GM21737 (cell line): Measurements from ENCODE around the gene QTRT2.
A peak's percentile ranks its signal among the peaks of the same experiment; 100 is the strongest.

Source experiments
- ATAC-seq: cut with Tn5 transposase; IDR thresholded peaks from one replicate; pipeline ENCODE4 v1.9.1; 2021; ENCODE audit warnings: mild to moderate bottlenecking, moderate library complexity; ENCODE audit not compliant: unreplicated experiment

QTRT2 gene

DNA sequence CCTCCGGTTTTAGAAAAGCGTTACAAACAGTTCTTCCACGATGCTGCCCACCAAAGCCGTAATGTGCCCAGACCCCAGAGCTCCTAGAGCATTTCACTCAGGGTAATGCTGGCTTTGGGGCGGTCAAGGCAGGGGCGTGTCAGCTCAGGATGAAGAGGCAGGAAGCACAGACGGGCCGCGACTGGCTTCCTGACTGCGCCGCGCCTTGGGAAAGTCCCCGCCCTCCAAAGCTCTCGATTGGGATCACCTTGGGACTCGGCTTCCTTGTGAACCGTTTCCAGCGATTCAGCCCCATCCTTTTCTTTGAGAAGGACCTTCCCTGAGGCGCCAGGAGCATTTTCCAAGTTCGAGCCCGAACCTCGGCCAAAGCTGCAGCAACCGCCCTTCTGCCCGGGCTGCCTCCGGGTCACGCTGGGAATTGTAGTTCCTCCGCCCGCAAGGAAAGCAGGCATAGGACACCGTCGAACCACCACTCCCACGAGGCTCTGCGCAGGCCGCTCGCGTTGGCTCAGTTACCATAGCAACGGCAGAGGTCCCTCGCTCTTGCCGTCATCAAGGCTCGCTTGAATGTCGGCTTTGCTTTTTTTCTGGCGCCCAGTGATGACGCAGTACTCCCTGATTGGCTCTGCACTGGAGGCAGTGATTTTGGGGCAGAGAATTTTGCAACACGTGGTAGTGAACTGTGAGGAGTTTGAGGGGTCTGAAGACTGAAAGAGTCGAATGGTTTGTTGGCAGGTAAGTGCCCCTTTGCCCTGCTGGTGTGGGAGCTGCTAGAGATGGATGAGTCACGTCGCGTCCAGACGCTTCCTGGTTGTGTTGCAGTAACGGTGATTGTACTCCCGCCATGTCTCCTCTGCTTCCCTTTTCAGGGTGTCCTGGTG, at the start of gene QTRT2, which contains the start of gene CCDC191:
Gene QTRT2 (plus strand): TSS at position 608 of the 881 bp plus-strand sequence. CDS start 8,521 bp downstream, outside the sequence.
Gene CCDC191 (minus strand): TSS at position 397 of the 881 bp plus-strand sequence. CDS start 60 bp downstream, at position 337.
- peak; percentile 97 for ATAC-seq

DNA sequence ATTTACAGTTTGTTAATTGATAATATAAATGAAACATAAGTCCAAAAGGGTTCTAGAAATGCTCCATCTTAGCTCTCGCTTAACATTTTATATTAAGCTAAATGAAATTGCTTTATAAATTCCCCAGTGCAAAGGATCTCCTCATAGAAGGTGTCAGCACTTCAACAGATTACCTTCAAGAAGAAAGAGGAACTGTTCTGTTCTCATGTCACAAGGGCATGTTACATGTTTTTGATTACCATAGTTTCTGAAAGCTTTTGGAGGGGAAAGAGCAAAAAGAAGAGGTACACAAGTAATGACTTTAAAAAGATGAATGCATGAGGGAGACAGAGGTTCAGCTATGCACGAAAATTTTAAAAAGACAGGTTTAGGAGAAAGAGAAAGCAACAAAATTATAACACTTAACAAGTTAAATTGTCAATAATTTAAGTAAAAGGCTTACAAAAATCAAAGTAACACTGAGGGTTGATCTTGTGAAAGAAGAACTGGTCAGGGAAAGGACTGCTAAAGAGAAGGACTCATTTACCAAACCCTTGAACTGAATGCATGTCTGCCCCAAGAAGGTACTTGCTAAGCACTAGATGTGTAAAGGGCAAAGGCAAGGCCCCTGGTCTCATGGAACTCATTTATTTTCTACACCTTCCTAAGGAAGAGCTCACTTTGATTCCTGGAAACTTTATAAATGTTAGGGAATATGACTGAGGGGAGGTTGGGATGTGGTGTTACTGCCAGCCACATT, 45.3 kb upstream of the QTRT2 start:
- no peak for ATAC-seq

DNA sequence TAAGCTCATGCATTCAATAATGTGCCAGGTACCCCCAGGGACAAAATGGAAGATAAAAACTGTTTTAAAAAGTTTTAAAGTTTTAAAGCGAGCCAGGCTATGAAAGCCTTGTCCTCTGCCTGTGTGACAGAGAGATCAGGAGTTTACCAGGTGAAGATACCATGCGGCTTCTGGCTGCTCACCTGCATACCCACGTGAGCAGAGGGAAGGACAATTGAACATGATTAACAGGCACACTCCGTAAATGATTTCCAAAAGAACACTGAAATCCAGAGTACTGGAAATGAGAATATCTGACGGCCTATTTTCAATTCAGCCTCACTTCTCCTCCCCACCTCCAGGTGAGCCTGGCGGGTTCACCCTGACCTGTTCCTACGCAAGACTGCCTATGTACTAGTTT, 42.3 kb upstream of the QTRT2 start:
- no peak for ATAC-seq

DNA sequence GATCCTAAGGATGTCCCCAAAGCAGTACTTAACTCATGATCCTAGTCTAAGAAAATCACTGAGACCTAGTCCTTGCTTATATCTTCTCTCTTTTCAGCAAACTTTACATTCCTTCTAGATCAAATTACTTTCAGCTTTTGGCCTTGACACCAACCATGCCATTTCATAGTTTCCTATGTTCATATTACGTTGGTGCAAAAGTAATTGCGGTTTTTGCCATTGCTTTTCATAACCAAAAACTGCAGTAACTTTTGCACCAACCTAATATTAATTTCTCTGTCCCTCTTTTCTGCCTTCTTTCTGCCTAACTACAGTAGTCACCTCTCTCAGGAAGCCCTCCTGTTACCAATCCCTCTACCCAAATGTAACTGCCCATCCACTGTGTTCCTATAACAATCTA, 37.1 kb upstream of the QTRT2 start:
- ATAC-seq = no peak

DNA sequence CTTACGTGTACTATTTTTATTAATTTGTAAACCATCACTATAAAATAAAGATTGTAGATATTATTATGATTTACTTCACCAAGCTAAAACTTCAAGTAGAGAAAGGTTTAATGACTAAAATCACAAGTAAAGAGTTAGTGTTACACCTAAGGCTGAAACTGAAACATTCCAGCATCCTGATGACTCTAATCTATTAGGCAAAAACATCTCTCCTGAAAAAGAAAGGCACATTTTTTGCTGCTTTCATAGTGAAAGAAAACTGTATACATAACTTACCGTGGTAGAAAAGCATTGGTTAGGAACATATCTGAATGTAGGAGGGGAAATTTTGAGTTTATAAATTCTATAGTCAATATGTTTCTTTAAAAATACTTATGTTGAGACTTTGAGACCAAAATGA, 35.6 kb upstream of the QTRT2 start:
- ATAC-seq = no peak

DNA sequence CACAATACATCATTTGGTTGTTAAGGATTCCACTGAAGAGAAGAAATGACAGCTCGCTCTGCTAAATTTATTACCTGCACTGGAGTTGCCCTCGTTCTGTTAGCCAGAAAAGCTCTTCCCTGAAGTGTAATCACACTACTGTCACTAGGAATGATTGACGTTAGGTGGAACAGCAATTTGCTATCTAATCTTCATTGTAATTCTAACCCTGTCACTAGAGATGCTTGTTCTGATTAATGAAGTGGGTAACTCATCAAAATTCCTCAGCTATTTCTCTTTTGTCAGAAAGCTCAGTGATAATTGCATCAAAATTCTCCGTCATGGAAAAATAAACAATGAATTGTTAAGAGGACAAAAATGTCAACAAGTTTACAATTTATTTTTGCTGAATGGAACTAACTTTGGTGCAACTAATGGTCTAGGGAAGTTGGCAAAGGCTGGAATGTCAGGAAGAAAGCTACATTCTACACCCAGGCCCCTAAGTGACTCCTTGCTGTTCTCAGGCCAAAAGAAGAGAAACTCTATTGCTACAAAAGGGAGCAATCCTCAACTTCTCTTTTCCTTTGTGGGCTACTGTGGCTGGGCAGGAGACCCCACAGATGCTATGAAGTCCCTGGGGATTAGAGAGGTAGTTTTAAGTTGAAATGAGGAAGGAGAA, 34.3 kb upstream of the QTRT2 start:
- ATAC-seq = no peak

DNA sequence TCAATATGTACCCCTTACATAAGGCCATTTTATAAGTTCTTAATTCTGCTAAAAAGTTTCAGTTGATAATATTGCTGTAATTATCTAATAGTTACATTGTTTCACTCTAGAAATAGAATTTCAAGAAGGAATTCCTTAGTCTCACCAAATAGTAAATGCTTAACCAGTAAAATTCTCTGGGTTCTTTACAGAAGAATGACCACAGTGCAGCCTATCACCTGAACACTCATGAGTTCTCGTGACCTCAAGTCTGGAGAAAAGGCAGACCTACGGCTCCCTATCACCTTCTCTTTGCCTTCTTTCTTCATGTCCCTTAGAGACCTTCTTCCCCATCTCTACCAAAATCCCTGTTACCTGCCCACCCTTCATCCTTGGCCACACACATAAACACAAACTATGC, 31.1 kb upstream of the QTRT2 start:
- no peak for ATAC-seq

DNA sequence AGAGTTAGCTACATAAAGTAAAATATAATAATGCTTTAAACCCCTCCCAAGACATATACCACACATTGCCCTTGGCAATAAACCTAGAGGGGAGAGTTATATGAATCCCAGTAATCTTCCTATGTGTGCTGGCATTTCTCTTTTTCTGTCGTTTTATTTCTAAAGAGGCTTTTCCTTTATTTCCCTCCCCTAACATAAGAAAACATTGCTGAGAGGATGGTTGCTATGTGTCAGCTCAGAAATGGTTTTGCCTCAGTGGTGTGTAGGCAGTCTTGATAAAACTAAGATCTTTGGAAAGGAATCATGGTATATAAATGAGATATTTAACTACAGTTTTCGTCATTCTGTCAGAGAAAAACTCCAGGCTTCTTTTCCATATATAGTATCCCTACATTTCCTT, 30.2 kb upstream of the QTRT2 start:
- no peak for ATAC-seq

DNA sequence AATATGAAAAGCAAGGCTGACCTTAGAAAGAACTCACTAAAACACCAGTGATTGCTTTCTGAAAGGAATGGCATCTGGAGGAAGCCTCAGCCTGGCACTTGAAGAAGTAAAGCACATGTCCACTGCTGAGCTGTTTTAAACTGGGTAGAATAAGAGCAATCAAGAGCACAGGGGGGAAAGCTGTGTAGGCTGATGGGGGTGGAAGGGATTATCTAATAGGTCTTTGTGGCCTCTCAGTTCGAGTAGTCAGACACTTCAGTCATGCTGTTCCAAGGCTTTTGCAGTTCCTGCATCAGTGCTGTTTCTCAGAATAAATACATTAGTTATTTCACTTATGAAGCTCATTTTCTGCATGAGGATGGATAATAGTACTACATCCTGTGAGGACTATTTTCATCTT, 22.8 kb upstream of the QTRT2 start:
- ATAC-seq = no peak

DNA sequence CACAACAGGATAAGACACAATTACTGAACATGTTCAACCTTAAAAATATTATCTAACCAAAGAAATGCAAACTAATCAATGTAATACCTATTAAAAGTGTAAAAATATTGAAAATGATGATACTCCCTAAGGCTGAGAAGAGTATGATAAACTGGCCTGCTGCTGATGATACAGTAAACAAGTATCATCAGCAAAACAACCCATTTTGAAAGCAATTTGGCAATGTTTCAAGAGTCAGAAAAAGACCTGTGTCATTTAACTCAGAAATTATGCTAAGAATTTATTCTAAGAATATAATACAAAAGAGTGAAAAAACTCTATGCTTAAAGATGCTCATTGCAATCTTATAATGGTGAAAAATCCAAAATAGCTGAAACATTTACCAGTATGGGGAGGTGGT, 22.3 kb upstream of the QTRT2 start:
- no peak for ATAC-seq

DNA sequence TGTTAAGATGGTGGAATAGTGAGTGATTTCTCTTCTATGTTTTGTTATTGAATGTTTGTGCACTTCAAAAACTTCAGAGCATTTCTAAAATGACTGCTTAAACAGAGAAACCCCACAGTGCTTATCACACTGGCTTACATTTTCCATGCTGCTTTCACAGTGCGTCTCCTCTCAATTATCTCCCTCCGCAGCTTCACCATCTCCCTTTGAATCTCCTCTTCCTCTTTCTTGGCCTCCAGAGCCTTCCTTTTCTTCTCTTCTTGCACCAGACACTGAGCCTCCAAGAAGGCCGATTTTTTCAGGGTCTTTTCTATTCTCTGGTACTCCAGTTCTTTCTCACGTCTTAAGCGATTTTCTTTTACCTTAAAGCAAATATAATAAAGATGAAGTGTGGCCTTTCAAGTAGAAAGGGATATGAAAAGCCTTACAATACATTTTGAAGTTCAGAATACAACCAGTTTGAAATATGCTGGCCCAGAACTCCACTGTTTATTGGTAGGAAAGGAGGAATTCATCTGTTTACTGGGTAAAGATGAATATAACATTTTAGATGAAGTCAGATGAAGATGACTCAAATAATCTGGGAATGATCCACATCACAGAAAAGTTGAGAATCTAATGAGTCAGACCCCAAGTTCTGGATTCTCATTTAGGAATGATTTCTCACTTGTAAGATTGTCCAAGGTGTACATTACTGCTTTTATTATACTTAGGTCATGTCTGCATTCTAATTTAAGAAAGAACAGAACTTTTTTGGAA, 21.6 kb upstream of the QTRT2 start:
- no peak for ATAC-seq

DNA sequence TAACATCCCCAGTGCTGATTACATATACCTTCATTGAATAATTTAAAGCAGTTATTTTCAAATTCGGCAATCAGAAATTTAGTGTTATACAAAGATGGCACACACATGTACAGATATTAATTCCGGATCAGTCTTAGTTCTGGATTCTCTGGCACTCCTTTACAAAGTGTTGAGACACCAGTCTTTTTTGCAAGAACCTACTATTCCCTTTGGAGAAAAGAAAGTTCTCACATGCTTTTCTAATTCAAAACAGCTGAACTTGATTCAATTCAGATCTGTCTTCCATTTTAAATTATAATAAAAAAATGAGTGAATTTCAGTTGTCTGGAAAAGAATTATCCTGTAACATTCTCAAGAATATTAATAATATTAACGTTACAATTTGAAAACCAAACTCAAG, 20.6 kb upstream of the QTRT2 start:
- ATAC-seq = no peak

DNA sequence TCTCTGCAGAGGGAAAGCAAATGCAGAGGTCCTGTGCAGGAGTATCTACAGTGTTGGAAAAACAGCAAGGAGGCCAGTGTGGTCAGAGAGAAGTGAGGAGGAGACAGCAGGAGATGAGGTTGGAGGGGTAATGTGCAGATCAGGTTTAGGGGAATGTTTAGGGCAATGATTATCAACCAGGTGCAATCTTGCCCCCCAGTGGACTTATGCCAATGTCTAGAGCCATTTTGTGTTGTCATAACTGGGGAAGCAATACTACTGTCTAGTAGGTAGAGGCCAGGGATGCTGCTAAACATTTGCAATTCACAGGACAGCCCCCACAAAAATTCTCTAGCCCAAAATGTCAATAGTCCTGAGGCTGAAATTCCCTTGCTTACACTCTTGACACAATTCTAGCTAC, 13.3 kb upstream of the QTRT2 start:
- no peak for ATAC-seq

DNA sequence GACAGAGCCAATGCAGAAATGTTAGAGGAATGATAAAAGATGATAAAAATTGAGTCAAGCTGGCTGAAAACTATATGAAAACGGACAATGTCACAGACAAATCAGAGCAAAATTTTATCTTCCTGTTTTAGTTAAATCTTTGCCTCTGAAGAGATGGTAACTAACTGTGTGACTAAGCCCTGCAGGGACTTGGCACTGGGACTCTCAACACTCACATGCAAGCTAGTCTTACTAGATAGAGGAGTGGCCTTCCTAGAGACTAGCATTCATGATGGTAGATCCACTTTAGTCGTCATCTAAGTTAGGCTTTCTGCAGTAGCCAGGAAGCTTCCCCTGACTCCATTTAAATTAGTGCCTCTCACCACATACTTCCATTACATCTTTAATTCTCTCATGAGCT, 4.3 kb upstream of the QTRT2 start:
- no peak for ATAC-seq

DNA sequence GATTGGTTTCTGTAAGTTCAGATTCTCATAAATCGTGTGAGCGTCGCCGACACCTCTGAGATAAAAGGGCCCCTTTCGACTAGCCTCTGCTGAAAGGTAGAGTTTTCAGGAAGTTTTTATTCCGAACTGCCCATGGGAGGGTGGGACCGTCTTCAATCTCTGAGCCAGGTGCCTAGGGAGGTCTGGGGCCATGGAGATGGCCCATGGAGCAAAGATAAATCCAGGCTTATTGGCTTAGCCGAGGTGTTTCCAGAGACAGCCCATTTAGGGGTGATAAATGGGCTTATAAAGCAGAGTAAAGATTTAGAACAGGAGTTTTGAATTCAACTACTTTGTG, 442 bp downstream of the QTRT2 start:
- ATAC-seq = peak; percentile 9

DNA sequence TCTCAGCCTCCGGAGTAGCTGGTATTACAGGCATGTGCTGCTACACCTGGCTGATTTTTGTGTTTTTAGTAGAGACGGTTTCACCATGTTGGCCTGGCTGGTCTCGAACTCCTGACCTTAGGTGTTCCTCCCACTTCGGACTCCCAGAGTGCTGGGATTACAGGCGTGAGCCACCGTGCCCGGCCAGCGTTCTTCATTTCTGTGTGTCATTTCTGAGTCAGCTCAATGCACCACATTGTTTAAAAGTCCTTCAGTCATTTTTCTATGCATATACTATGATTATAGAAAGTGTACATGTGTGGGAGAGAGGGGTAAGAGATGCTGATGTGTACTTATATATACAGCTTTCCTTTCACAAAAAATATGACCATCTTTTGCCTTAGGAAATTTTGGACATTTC, 2.1 kb downstream of the QTRT2 start:
- no peak for ATAC-seq

DNA sequence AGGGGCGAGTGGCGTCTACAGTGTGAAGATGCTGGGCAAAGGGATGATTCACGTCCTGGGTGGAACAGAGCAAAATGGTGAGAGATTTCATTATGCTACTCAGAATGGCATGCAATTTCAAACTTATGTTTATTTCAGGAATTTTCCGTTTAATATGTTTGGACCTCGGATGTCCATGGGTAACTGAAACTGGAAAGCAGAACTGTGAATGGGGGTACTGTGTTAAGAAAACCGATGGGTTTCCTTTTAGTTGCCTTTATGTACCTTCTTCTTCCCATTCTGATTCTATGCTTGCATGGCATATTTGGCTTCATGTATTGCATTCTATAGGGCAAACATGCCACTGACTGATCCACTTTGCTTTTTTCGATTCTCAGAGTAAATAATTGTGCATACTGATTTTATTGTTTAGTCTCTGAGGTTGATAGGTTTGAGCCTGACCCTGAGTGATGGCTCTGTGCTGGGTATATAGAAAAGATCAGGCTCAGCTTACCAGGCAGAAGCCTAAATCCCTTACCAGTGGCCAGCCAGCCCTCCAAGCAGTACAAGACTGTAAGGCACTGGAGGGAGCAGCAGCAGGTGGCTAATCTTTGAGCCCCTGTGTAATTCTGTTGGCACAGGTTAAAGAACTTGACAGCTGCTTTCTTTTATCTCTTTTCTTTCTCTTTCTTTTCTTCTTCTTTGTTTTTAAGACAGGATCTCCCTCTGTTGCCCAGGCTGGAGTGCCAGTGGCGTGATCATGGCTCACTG, 4.5 kb downstream of the QTRT2 start:
- ATAC-seq = no peak

DNA sequence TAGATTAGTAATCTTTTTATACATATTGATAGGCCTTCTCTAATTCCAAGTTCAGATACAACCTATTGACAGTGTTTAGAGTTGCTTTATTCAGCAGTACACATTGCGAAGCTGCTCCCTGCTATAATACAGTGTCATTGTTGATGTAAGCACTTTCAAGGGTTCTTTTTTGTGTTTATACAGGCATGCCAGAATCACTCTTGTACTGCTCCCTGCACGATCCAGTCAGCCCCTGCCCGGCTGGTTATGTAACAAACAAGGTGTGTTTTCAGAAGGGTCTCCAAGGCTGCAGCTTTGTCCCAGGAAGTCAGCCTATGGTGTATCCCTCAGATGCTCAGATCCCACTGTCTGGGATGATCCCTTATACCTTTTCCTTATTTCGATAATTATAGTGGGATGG, 11.3 kb downstream of the QTRT2 start:
- no peak for ATAC-seq

DNA sequence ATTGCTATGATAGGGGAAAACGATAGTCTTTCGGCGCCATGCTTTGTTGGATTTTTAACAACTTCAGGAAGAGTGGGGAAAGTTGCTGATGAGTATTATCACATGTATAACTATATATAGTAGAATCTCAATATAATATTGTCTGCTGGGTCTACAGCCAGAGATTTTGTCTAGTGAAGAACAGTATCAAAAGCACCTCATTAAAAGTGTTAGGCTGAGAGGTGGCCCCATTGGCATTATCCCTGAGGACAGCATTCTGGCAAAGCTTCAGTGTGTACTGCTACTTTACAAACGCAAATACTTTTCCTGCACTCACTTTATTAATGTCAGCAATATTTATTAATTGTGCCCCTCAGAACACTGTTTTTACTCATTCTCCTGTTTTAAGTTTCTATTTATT, 11.8 kb downstream of the QTRT2 start:
- ATAC-seq = no peak

DNA sequence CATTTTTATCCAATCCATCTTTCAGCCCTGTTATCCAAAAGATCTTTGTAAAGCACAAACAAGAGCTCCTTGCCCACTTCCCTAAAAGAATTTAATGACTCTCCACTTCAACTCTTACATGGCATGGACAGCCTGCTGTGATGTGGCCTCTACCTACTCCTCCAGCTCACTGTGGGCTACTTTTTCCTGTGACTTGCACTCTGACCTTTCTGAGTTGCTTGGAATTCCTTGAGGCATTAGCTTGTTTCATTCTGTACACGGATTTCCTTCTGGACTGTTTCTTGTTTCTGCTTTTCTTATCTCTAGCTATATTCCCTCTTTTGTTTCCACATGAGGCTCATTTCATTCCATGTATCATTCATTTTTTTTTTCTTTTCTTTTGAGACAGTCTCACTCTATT, 15.2 kb downstream of the QTRT2 start:
- ATAC-seq = no peak
